OCI-LY3 (cell line): ENCODE data around the gene MYOCD.

ENCODE experiments used
- H2AFZ ChIP-seq: fragments of 200-600, 300-600 bp; shearing (Covaris generic); 2 replicates; pipeline ENCODE4 v1.6.0; 2014; ENCODE audit warnings: antibody characterized with exemption, low read depth, low read length
- H3K27ac ChIP-seq: fragments of 200-600, 300-600 bp; sonication (generic); 2 replicates; pipeline ENCODE4 v1.5.1; 2014; ENCODE audit warnings: mild to moderate bottlenecking, low read length, moderate library complexity, mixed read lengths
- H3K27me3 ChIP-seq: fragments of 200-600, 300-600 bp; sonication (generic); 2 replicates; pipeline ENCODE4 v1.6.1; 2014; ENCODE audit warnings: low read depth, low read length, mixed read lengths
- H3K36me3 ChIP-seq: fragments of 200-600, 300-600 bp; sonication (generic); replicated peaks from 2 replicates; pipeline ENCODE3; 2014; ENCODE audit warnings: low read depth, low read length, mixed read lengths
- H3K4me1 ChIP-seq: fragments of 300-600, 200-600 bp; sonication (generic); 2 replicates; pipeline ENCODE4 v1.6.1; 2014; ENCODE audit warnings: low read length, mixed read lengths
- H3K4me2 ChIP-seq: fragments of 200-600, 300-600 bp; sonication (generic); 2 replicates; pipeline ENCODE4 v1.6.1; 2014; ENCODE audit warnings: low read length, mixed read lengths
- H3K4me3 ChIP-seq: fragments of 300-600, 200-600 bp; sonication (generic); 2 replicates; pipeline ENCODE4 v1.5.1; 2014; ENCODE audit warnings: antibody characterized with exemption, mild to moderate bottlenecking, low read length, moderate library complexity
- H3K79me2 ChIP-seq: fragments of 300-600, 200-600 bp; shearing (Covaris generic); 2 replicates; pipeline ENCODE4 v1.6.1; 2014; ENCODE audit warnings: mild to moderate bottlenecking, low read length, mixed read lengths
- H3K9ac ChIP-seq: fragments of 300-600, 200-600 bp; shearing (Covaris generic); 2 replicates; pipeline ENCODE4 v1.6.0; 2014; ENCODE audit warnings: mild to moderate bottlenecking, low read length, moderate library complexity
- H3K9me3 ChIP-seq: fragments of 200-600, 300-600 bp; shearing (Covaris generic); 2 replicates; pipeline ENCODE4 v1.6.1; 2014; ENCODE audit warnings: low read length, mixed read lengths; ENCODE audit not compliant: insufficient read depth
- H4K20me1 ChIP-seq: fragments of 200-600, 300-600 bp; sonication (generic); 2 replicates; pipeline ENCODE4 v1.6.1; 2016; ENCODE audit warnings: low read length, mixed read lengths; ENCODE audit not compliant: insufficient read depth
- CTCF ChIP-seq: fragments of 200-600, 300-600 bp; sonication (generic); IDR thresholded peaks from 2 replicates; pipeline ENCODE4 v1.5.1; 2014; ENCODE audit warnings: antibody characterized with exemption, low read length, low read depth
- EZH2phosphoT487 ChIP-seq: fragments of 200-600 bp; shearing (Covaris generic); IDR thresholded peaks from 2 replicates; pipeline ENCODE4 v1.6.1; 2018; ENCODE audit warnings: antibody characterized with exemption, mixed run types, low read depth

The MYOCD gene

GRCh38 chr17:12655936-12656335 lies 9.8 kb upstream of the MYOCD start:
- H3K27ac ChIP-seq = no peak overlapping the region
- H3K79me2 ChIP-seq = no peaks in the 10 kb centered on the region
- H3K27me3 ChIP-seq = no peaks in the 10 kb centered on the region
- no peaks in the 10 kb centered on the region for H4K20me1 ChIP-seq
- no peaks in the 10 kb centered on the region for H3K36me3 ChIP-seq
- no peak overlapping the region for H3K9ac ChIP-seq
- H3K9me3 ChIP-seq = no peaks in the 10 kb centered on the region
- H3K4me1 ChIP-seq = peaks cover 21% of the 10 kb centered on the region
- no peak overlapping the region for H3K4me3 ChIP-seq
- H2AFZ ChIP-seq = no peak overlapping the region
- no peak for TF ChIP-seq EZH2phosphoT487
- TF ChIP-seq CTCF = no peak
- H3K4me2 ChIP-seq = no peak overlapping the region

GRCh38 chr17:12656354-12656753 lies 9.3 kb upstream of the MYOCD start:
- no peak overlapping the region for H3K9ac ChIP-seq
- H3K4me2 ChIP-seq = no peak overlapping the region
- no peaks in the 10 kb centered on the region for H4K20me1 ChIP-seq

GRCh38 chr17:12659500-12659899 lies 6.2 kb upstream of the MYOCD start:
- Histone ChIP-seq H3K9ac (peak overlapping the region; percentile 38), H2AFZ (peak overlapping the region; percentile 49; the same call in 1 of the 2 replicates), H3K4me3 (peak overlapping the region; percentile 59), H3K36me3 (no peaks in the 10 kb centered on the region), H3K27ac (peak overlapping the region; percentile 63), H3K27me3 (no peaks in the 10 kb centered on the region), H3K4me2 (peak overlapping the region; percentile 81), H3K9me3 (no peaks in the 10 kb centered on the region), H4K20me1 (no peaks in the 10 kb centered on the region), H3K4me1 (peaks cover 32% of the 10 kb centered on the region), H3K79me2 (peaks cover 9% of the 10 kb centered on the region)
- TF ChIP-seq CTCF (no peak), EZH2phosphoT487 (no peak)

More at GRCh38 chr17:12656354-12656753, 9.3 kb upstream of the MYOCD start:
- no peak overlapping the region for H2AFZ ChIP-seq
- H3K27ac ChIP-seq = no peak overlapping the region
- peaks cover 21% of the 10 kb centered on the region for H3K4me1 ChIP-seq
- H3K9me3 ChIP-seq = no peaks in the 10 kb centered on the region
- H3K4me3 ChIP-seq = no peak overlapping the region
- H3K27me3 ChIP-seq = no peaks in the 10 kb centered on the region
- no peaks in the 10 kb centered on the region for H3K36me3 ChIP-seq
- TF ChIP-seq EZH2phosphoT487 (no peak), CTCF (no peak)
- no peaks in the 10 kb centered on the region for H3K79me2 ChIP-seq

- no peaks in the 10 kb centered on the region for H3K9me3 ChIP-seq
- H3K79me2 ChIP-seq = peaks cover 57% of the 10 kb centered on the region
- no peak for TF ChIP-seq EZH2phosphoT487
- no peak for TF ChIP-seq CTCF
- no peaks in the 10 kb centered on the region for H4K20me1 ChIP-seq
- peaks cover 33% of the 10 kb centered on the region for H3K4me1 ChIP-seq
- no peak overlapping the region for H2AFZ ChIP-seq
- H3K36me3 ChIP-seq = peaks cover 30% of the 10 kb centered on the region
- H3K4me3 ChIP-seq = peak overlapping the region; percentile 96
- H3K27me3 ChIP-seq = no peaks in the 10 kb centered on the region
- H3K4me2 ChIP-seq = peak overlapping the region; percentile 95
- peak overlapping the region; percentile 100 for H3K9ac ChIP-seq
- H3K27ac ChIP-seq = peak overlapping the region; percentile 98
Observed at GRCh38 chr17:12664252-12664651, 1.4 kb upstream of the MYOCD start.
